AG04449 (cell line): ENCODE results near the gene SYNM.
"Not testable (repeated sequence)": the region's sequence is repeated elsewhere in the genome, so short reads cannot be mapped to it uniquely, and the experiment has no call there.

ENCODE experiments used
- CTCF ChIA-PET: fragments of 350-600 bp; formaldehyde crosslinking; extraction: SDS; loops from one replicate; lab custom pipeline; 2021; ENCODE audit warnings: antibody characterized with exemption; lab: Yijun Ruan, JAX
- POLR2A ChIA-PET: fragments of 400-600, 350-600 bp; formaldehyde crosslinking; extraction: SDS; loops from one replicate; lab custom pipeline; 2020; ENCODE audit warnings: antibody characterized with exemption, inconsistent platforms; lab: Yijun Ruan, JAX
- DNase-seq: peaks from one replicate; pipeline ENCODE4 v3.0.0-alpha.2; 2010; ENCODE audit warnings: low read depth, low spot score
- H3K4me3 ChIP-seq: 2 replicates; pipeline ENCODE4 v1.5.1; 2011; ENCODE audit warnings: low read depth, mild to moderate bottlenecking, control low read depth, low read length
- CTCF ChIP-seq: IDR thresholded peaks from one replicate; pipeline ENCODE4 v1.5.1; 2011; ENCODE audit warnings: mild to moderate bottlenecking, moderate library complexity, low read length, control low read depth, inconsistent platforms; ENCODE audit not compliant: insufficient read depth; ENCODE audit errors: missing control alignments

The SYNM gene

GRCh38 chr15:99071091-99071680 is 33.7 kb upstream of the SYNM start:
- H3K4me3 ChIP-seq = no peak overlapping the region
- no peak for TF ChIP-seq CTCF
- no peak for DNase-seq
- POLR2A ChIA-PET = no interaction called here
- CTCF ChIA-PET = interaction anchor here (1.1 to 11.5 kb wide), 3 partner anchors 11 to 551 kb away, joined by 3 to 203 read pairs (median 101); partner anchors contain the start of gene SYNM

- no peak for DNase-seq
- H3K4me3 ChIP-seq = no peak overlapping the region
- TF ChIP-seq CTCF = no peak
- POLR2A ChIA-PET = no interaction called here
- CTCF ChIA-PET = interaction anchor here (0.9 to 11.5 kb wide), 10 partner anchors 10 to 631 kb away, joined by 3 to 203 read pairs (median 7); no protein-coding TSS in a partner anchor
These were observed 31.7 kb upstream of the SYNM start for GRCh38 chr15:99073008-99073717.

GRCh38 chr15:99074446-99074845 is 30.4 kb upstream of the SYNM start:
- POLR2A ChIA-PET = no interaction called here
- CTCF ChIA-PET = interaction anchor here (1.0 to 11.5 kb wide), 12 partner anchors 7 to 632 kb away, joined by 3 to 203 read pairs (median 20); partner anchors contain the start of gene IGF1R
- no peak for TF ChIP-seq CTCF

GRCh38 chr15:99075059-99075652 is 29.7 kb upstream of the SYNM start:
- DNase-seq, H3K4me3 ChIP-seq, POLR2A ChIA-PET: not testable (repeated sequence)
- CTCF ChIA-PET = interaction anchor here (1.2 to 11.5 kb wide), 16 partner anchors 7 to 647 kb away, joined by 4 to 203 read pairs (median 12); partner anchors contain the start of gene IGF1R

More at GRCh38 chr15:99074446-99074845, 30.4 kb upstream of the SYNM start:
- DNase-seq = no peak
- no peak overlapping the region for H3K4me3 ChIP-seq

- no peak overlapping the region for H3K4me3 ChIP-seq
- no peak for TF ChIP-seq CTCF
- DNase-seq = no peak
- POLR2A ChIA-PET = no interaction called here
- CTCF ChIA-PET = interaction anchor here (0.6 to 11.5 kb wide), 55 partner anchors 8 to 654 kb away, joined by 3 to 203 read pairs (median 5); partner anchors contain the start of genes IGF1R and SYNM
These were observed 28.8 kb upstream of the SYNM start for GRCh38 chr15:99076109-99076508.

GRCh38 chr15:99076555-99077308 is 28.1 kb upstream of the SYNM start:
- DNase-seq = peak; percentile 28
- ChIA-PET POLR2A (interaction anchor here (0.7 to 0.8 kb wide), 2 partner anchors 12 to 302 kb away, joined by 3 read pairs; no protein-coding TSS in a partner anchor), CTCF (interaction anchor here (0.5 to 11.5 kb wide), 62 partner anchors 9 to 655 kb away, joined by 3 to 203 read pairs (median 4); partner anchors contain the start of genes IGF1R and SYNM)
- H3K4me3 ChIP-seq = peak overlapping the region; percentile 41
- peak; percentile 73 for TF ChIP-seq CTCF
